IMR-90 (cell line): ENCODE results near the gene IQUB. TPM values are rescaled to one million over a fixed set of nuclear protein-coding genes. Genes with fewer than 3 reads are reported as not detected.

Experiments
- ATAC-seq: fragments of 200-7000 bp; cut with Tn5 transposase; 2 replicates; pipeline ENCODE4 v1.9.1; 2020; ENCODE audit warnings: low read depth, mild to moderate bottlenecking, moderate library complexity
- BruUV-seq: library from RNA; stranded (reverse); fragments of 400-500 nt; replicated peaks from 2 replicates; lab custom pipeline; 2021; lab: Mats Ljungman, UMichigan
- CTCF ChIA-PET: fragments of 300-600 bp; formaldehyde crosslinking; extraction: SDS; loops from one replicate; lab custom pipeline; 2021; ENCODE audit warnings: antibody characterized with exemption; lab: Yijun Ruan, JAX
- POLR2A ChIA-PET: fragments of 300-600 bp; sonication (Branson Sonifier 250); formaldehyde crosslinking; loops from one replicate; lab custom pipeline; 2022; ENCODE audit warnings: antibody characterized with exemption; ENCODE audit not compliant: unreplicated experiment; lab: Charles Lee
- DNase-seq: peaks from one replicate; pipeline ENCODE4 v3.0.0; 2013
- H2AFZ ChIP-seq: replicated peaks from 2 replicates; pipeline ENCODE3; 2013; ENCODE audit warnings: low read length, mild to moderate bottlenecking; ENCODE audit not compliant: poor library complexity
- H2AK5ac ChIP-seq: 2 replicates; pipeline ENCODE4 v1.6.1; 2013; ENCODE audit warnings: low read depth, low read length, inconsistent platforms
- H2AK9ac ChIP-seq: replicated peaks from 2 replicates; pipeline ENCODE3; 2013; ENCODE audit warnings: mild to moderate bottlenecking, low read depth, low read length, moderate library complexity; ENCODE audit not compliant: poor library complexity
- H2BK120ac ChIP-seq: 2 replicates; pipeline ENCODE4 v1.6.1; 2013; ENCODE audit warnings: low read depth, low read length, inconsistent platforms
- H2BK15ac ChIP-seq: 3 replicates; pipeline ENCODE4 v1.6.1; 2013; ENCODE audit warnings: low read depth, low read length, inconsistent platforms
- H2BK20ac ChIP-seq: 2 replicates; pipeline ENCODE4 v1.6.1; 2013; ENCODE audit warnings: low read depth, mild to moderate bottlenecking, inconsistent platforms, low read length, moderate library complexity
- H2BK5ac ChIP-seq: 2 replicates; pipeline ENCODE4 v1.6.1; 2013; ENCODE audit warnings: mild to moderate bottlenecking, low read depth, low read length, inconsistent platforms; ENCODE audit not compliant: poor library complexity, severe bottlenecking
- H3K14ac ChIP-seq: replicated peaks from 2 replicates; pipeline ENCODE4 v1.6.1; 2013; ENCODE audit warnings: low read depth, low read length, inconsistent platforms
- H3K18ac ChIP-seq: 2 replicates; pipeline ENCODE4 v1.6.1; 2013; ENCODE audit warnings: low read depth, low read length, control low read depth
- H3K23ac ChIP-seq: 2 replicates; pipeline ENCODE4 v1.6.1; 2013; ENCODE audit warnings: low read depth, low read length, inconsistent platforms
- H3K27ac ChIP-seq: 2 replicates; pipeline ENCODE4 v1.5.1; 2013; ENCODE audit warnings: mild to moderate bottlenecking, control low read depth, low read length; ENCODE audit not compliant: insufficient read depth
- H3K27me3 ChIP-seq: 2 replicates; pipeline ENCODE4 v1.6.1; 2013; ENCODE audit warnings: low read length; ENCODE audit not compliant: control insufficient read depth, insufficient read depth
- H3K36me3 ChIP-seq: 2 replicates; pipeline ENCODE4 v1.6.1; 2013; ENCODE audit warnings: low read length, mixed read lengths; ENCODE audit not compliant: control insufficient read depth, insufficient read depth
- H3K4ac ChIP-seq: 2 replicates; pipeline ENCODE4 v1.6.1; 2013; ENCODE audit warnings: low read depth, low read length, inconsistent platforms
- H3K4me1 ChIP-seq: 2 replicates; pipeline ENCODE4 v1.6.1; 2013; ENCODE audit warnings: low read length, mixed read lengths; ENCODE audit not compliant: control insufficient read depth, insufficient read depth
- H3K4me2 ChIP-seq: 2 replicates; pipeline ENCODE4 v1.6.1; 2013; ENCODE audit warnings: low read depth, mild to moderate bottlenecking, control low read depth, low read length, moderate library complexity
- H3K4me3 ChIP-seq: 2 replicates; pipeline ENCODE4 v1.5.1; 2013; ENCODE audit warnings: low read depth, mild to moderate bottlenecking, control low read depth, low read length, moderate library complexity; ENCODE audit not compliant: insufficient read depth
- H3K56ac ChIP-seq: 2 replicates; pipeline ENCODE4 v1.6.1; 2013; ENCODE audit warnings: low read length, inconsistent platforms; ENCODE audit not compliant: insufficient read depth; ENCODE audit errors: extremely low read depth
- H3K79me1 ChIP-seq, 2 experiments: 2 replicates each; pipeline ENCODE4 v1.6.1; 2013; ENCODE audit warnings: low read length in 2 of 2, inconsistent platforms in 1 of 2, low read depth in 1 of 2
- H3K9ac ChIP-seq: 2 replicates; pipeline ENCODE4 v1.6.1; 2013; ENCODE audit warnings: low read depth, low read length, control low read depth
- H3K9me1 ChIP-seq: 2 replicates; pipeline ENCODE4 v1.6.1; 2013; ENCODE audit warnings: low read length, inconsistent platforms; ENCODE audit not compliant: insufficient read depth
- H3K9me3 ChIP-seq: 2 replicates; pipeline ENCODE4 v1.6.1; 2013; ENCODE audit warnings: low read length; ENCODE audit not compliant: control insufficient read depth, insufficient read depth
- H4K20me1 ChIP-seq: 2 replicates; pipeline ENCODE4 v1.6.1; 2013; ENCODE audit warnings: low read length, inconsistent platforms; ENCODE audit not compliant: insufficient read depth
- H4K5ac ChIP-seq: 2 replicates; pipeline ENCODE4 v1.6.1; 2013; ENCODE audit warnings: mild to moderate bottlenecking, low read depth, low read length, control low read depth
- H4K8ac ChIP-seq, 2 experiments: 2 replicates each; pipeline ENCODE4 v1.6.1; 2013; ENCODE audit warnings: low read depth in 2 of 2, low read length in 2 of 2, control low read depth in 1 of 2, inconsistent platforms in 1 of 2
- H4K91ac ChIP-seq: 2 replicates; pipeline ENCODE4 v1.6.1; 2013; ENCODE audit warnings: low read depth, low read length, inconsistent platforms; ENCODE audit not compliant: insufficient read depth
- CEBPB ChIP-seq: IDR thresholded peaks from 2 replicates; pipeline ENCODE4 v1.6.1; 2012; ENCODE audit warnings: low read depth, low read length, improper control_type of control experiment
- CHD1 ChIP-seq: IDR thresholded peaks from 2 replicates; pipeline ENCODE4 v1.6.1; 2012; ENCODE audit warnings: low read depth, low read length, improper control_type of control experiment
- MAZ ChIP-seq: IDR thresholded peaks from 2 replicates; pipeline ENCODE4 v1.6.1; 2012; ENCODE audit warnings: low read depth, mild to moderate bottlenecking, low read length, improper control_type of control experiment, moderate library complexity, borderline replicate concordance
- NFE2L2 ChIP-seq: fragments of 150-350 bp; IDR thresholded peaks from 2 replicates; pipeline ENCODE4 v1.6.1; 2016; ENCODE audit warnings: low read depth, mild to moderate bottlenecking, low read length
- RCOR1 ChIP-seq: IDR thresholded peaks from 2 replicates; pipeline ENCODE4 v1.6.1; 2012; ENCODE audit warnings: mild to moderate bottlenecking, low read length, improper control_type of control experiment; ENCODE audit not compliant: insufficient replicate concordance
- RFX5 ChIP-seq: IDR thresholded peaks from 2 replicates; pipeline ENCODE4 v1.8.0; 2012; ENCODE audit warnings: low read depth, mild to moderate bottlenecking, low read length, moderate library complexity
- SMC3 ChIP-seq: fragments of 150-350 bp; IDR thresholded peaks from 2 replicates; pipeline ENCODE4 v1.6.1; 2016; ENCODE audit warnings: low read depth, mild to moderate bottlenecking, antibody characterized with exemption, low read length, moderate library complexity
- WGBS, 2 experiments: methylation state at CpG; one replicate each; pipeline versions ENCODE4 v1.1.5 to v1.1.7; 2013; ENCODE audit warnings: missing lambda C conversion rate in 2 of 2; ENCODE audit not compliant: insufficient read length in 1 of 2; ENCODE audit errors: extremely low coverage in 2 of 2; 5-methylcytosine and 5-hydroxymethylcytosine counted together
- dilution Hi-C: fragments of 300-500 bp; cut with HindIII; formaldehyde crosslinking; loops from one replicate; pipeline ENCODE4 v1.14.3; 2018; ENCODE audit warnings: low sequenced_read_pairs; ENCODE audit not compliant: unreplicated experiment
- in situ Hi-C: fragments of 300-500 bp; cut with MboI; formaldehyde crosslinking; loops from 3 replicates; pipeline ENCODE4 v1.14.3; 2019; ENCODE audit warnings: low sequenced_read_pairs, inconsistent platforms, mixed read lengths
- intact Hi-C: fragments of 100-400 bp; cut with micrococcal nuclease; formaldehyde crosslinking; loops from 2 replicates; pipeline ENCODE4 v1.10.0; 2022
- polyA plus RNA-seq, 3 experiments: library from polyadenylated mRNA; depleted of rRNA; stranded (reverse); fragments of >200 nt; gene quantifications; 2 replicates each; pipeline ENCODE4 v1.2.3, GENCODE V29; 2012; ENCODE audit warnings: low replicate concordance in 1 of 3
- total RNA-seq: library from RNA; depleted of rRNA; stranded (reverse); fragments of >200 nt; gene quantifications from 2 replicates; pipeline ENCODE4 v1.2.3, GENCODE V29; 2012
- TF ChIP-seq, protein P1 (sequence below): fragments of 150-350 bp; IDR thresholded peaks from 2 replicates; pipeline ENCODE4 v1.6.1; 2016; ENCODE audit warnings: low read depth, mild to moderate bottlenecking, low read length, moderate library complexity, borderline replicate concordance
- TF ChIP-seq, protein P2 (sequence below): fragments of 150-350 bp; IDR thresholded peaks from 2 replicates; pipeline ENCODE4 v1.6.1; 2017; ENCODE audit warnings: mild to moderate bottlenecking, antibody characterized with exemption, low read length, low read depth

The IQUB gene
- total and polyA plus RNA-seq, 2 of the 4 experiments (the other 2 are of a cell fraction), result 0.05 to 0.18 TPM

DNA sequence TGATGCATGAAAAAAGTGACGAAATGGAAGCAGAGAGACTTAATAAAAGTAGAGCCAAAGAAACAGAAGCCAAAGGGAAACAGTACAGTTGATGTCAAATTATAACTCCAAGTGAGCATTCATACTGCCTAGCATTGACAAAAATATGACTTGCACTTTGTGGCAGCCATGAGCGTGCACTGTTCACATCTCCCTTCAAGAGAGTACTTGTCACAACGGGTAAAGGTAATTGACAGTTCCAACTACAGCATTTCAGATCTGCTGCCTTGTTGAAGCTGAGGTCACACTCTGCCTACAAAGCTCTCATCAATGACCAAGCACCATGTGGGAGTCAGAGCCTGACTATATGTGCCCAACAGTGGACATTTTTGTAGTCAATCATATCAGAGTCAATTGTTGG is 54.3 kb downstream of the IQUB start:
- no peak overlapping the region for H2BK15ac ChIP-seq
- H4K91ac ChIP-seq, result no peak overlapping the region
- H3K4ac ChIP-seq, result no peak overlapping the region
- in situ Hi-C loops, result no loop called here
- H2AK9ac ChIP-seq, result no peak overlapping the region
- H3K9me3 ChIP-seq, result no peaks in the 10 kb centered on the region
- no peaks in the 10 kb centered on the region for H3K36me3 ChIP-seq
- dilution Hi-C loops, result no loop called here
- no peaks in the 10 kb centered on the region for H3K9me1 ChIP-seq
- no peak overlapping the region for H3K23ac ChIP-seq
- no peak for DNase-seq
- intact Hi-C loops, result no loop called here
- no peak for TF ChIP-seq MAZ
- no peak for TF ChIP-seq NFE2L2
- no peak for TF ChIP-seq CEBPB
- TF ChIP-seq, protein P1, sequence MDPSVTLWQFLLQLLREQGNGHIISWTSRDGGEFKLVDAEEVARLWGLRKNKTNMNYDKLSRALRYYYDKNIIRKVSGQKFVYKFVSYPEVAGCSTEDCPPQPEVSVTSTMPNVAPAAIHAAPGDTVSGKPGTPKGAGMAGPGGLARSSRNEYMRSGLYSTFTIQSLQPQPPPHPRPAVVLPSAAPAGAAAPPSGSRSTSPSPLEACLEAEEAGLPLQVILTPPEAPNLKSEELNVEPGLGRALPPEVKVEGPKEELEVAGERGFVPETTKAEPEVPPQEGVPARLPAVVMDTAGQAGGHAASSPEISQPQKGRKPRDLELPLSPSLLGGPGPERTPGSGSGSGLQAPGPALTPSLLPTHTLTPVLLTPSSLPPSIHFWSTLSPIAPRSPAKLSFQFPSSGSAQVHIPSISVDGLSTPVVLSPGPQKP, result no peak
- no peak for TF ChIP-seq RFX5
- TF ChIP-seq, protein P2, sequence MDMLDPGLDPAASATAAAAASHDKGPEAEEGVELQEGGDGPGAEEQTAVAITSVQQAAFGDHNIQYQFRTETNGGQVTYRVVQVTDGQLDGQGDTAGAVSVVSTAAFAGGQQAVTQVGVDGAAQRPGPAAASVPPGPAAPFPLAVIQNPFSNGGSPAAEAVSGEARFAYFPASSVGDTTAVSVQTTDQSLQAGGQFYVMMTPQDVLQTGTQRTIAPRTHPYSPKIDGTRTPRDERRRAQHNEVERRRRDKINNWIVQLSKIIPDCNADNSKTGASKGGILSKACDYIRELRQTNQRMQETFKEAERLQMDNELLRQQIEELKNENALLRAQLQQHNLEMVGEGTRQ, result no peak
- no peak for TF ChIP-seq RCOR1
- TF ChIP-seq SMC3, result no peak
- no peak for TF ChIP-seq CHD1
- no peak overlapping the region for H3K9ac ChIP-seq
- H2AFZ ChIP-seq, result no peak overlapping the region
- H2BK20ac ChIP-seq, result no peak overlapping the region
- WGBS, 2 experiments, result 58% methylated on average over 2 of the region's 3 CpGs; no CpG with 5 or more reads in 1 of the 2 experiments
- no peak overlapping the region for H2AK5ac ChIP-seq
- CTCF ChIA-PET, result interaction anchor here (3.1 kb wide), 1 partner anchor 14 kb away, joined by 8 read pairs; no protein-coding TSS in a partner anchor
- H4K8ac ChIP-seq, result no peak overlapping the region
- no peak overlapping the region for H4K5ac ChIP-seq
- H3K56ac ChIP-seq, result no peak overlapping the region
- H2BK5ac ChIP-seq, result no peak overlapping the region
- H3K27me3 ChIP-seq, result no peaks in the 10 kb centered on the region
- POLR2A ChIA-PET, result no interaction called here
- H3K4me3 ChIP-seq, result no peak overlapping the region
- no peaks in the 10 kb centered on the region for H4K20me1 ChIP-seq
- no peak for ATAC-seq
- no TSS peak for BruUV-seq
- no peak overlapping the region for H3K14ac ChIP-seq
- no peaks in the 10 kb centered on the region for H3K79me1 ChIP-seq
- no peak overlapping the region for H3K18ac ChIP-seq
- no peak overlapping the region for H2BK120ac ChIP-seq
- no peak overlapping the region for H3K4me2 ChIP-seq
- H3K27ac ChIP-seq, result no peak overlapping the region
- no peaks in the 10 kb centered on the region for H3K4me1 ChIP-seq
